Breast epithelium (tissue), 4 donors: ENCODE data around the gene NLRP9. TPM values are rescaled to one million over a fixed set of nuclear protein-coding genes. Genes with fewer than 3 reads are reported as not detected.

Experiments used
- DNase-seq, 2 donors: peaks; one replicate each; pipeline ENCODE4 v3.0.0-alpha.2; 2019; ENCODE audit warnings: low spot score in 2 of 2
- H3K27ac ChIP-seq, 2 donors: fragments of 200-600 bp; sonication (generic) in 1 of 2; one replicate each; pipeline ENCODE4 v1.5.1; 2016 to 2019; ENCODE audit warnings: mild to moderate bottlenecking in 1 of 2
- H3K27me3 ChIP-seq, 2 donors: fragments of 200-600 bp; sonication (generic) in 1 of 2; one replicate each; pipeline versions ENCODE4 v1.5.1 to v1.6.0; 2017 to 2019; ENCODE audit warnings: control low read depth in 1 of 2, mild to moderate bottlenecking in 1 of 2
- H3K36me3 ChIP-seq: fragments of 200-600 bp; one replicate; pipeline ENCODE4 v1.5.1; 2019
- H3K4me1 ChIP-seq, 2 donors: fragments of 200-600 bp; sonication (generic); one replicate each; pipeline ENCODE4 v1.5.1; 2016 to 2019; ENCODE audit warnings: control low read depth in 1 of 2
- H3K4me3 ChIP-seq, 3 donors: fragments of 200-600 bp; sonication (generic); 1 replicate in 2 of 3; 2 replicates in 1 of 3; pipeline ENCODE4 v1.5.1; 2016 to 2019; ENCODE audit warnings: mild to moderate bottlenecking in 3 of 3, moderate library complexity in 2 of 3
- H3K9me3 ChIP-seq, 2 donors: fragments of 200-600 bp; sonication (generic) in 1 of 2; one replicate each; pipeline ENCODE4 v1.5.1; 2016 to 2019; ENCODE audit warnings: control low read depth in 1 of 2
- POLR2A ChIP-seq: fragments of 450-650 bp; IDR thresholded peaks from one replicate; pipeline ENCODE4 v1.6.1; 2016; ENCODE audit warnings: antibody characterized with exemption, mild to moderate bottlenecking, moderate library complexity
- POLR2AphosphoS5 ChIP-seq, 3 donors: sonication (generic); formaldehyde crosslinking; IDR thresholded peaks; one replicate each; pipeline ENCODE4 v1.6.1; 2017; ENCODE audit warnings: antibody characterized with exemption in 3 of 3
- intact Hi-C: fragments of 100-400 bp; cut with DNase I; formaldehyde crosslinking; loops from one replicate; pipeline ENCODE4 v1.15.1; 2023; ENCODE audit warnings: low total_unique reads
- total RNA-seq, 3 donors: library from RNA; depleted of rRNA; stranded (reverse); fragments of >200 nt; gene quantifications; one replicate each; pipeline ENCODE4 v1.1.0, GENCODE V29; 2016
- TF ChIP-seq, protein P1 (sequence below), 3 donors: fragments of 450-650 bp; IDR thresholded peaks; one replicate each; pipeline ENCODE4 v1.5.1; 2016 to 2017; ENCODE audit warnings: antibody characterized with exemption in 3 of 3, mild to moderate bottlenecking in 3 of 3, moderate library complexity in 3 of 3

The NLRP9 gene
- total RNA-seq, 3 donors from 2014 or later, result not detected

- intact Hi-C loops, result no loop called here
Observed at GRCh38 chr19:55671054-55671378, 67.2 kb downstream of the NLRP9 start.

DNA sequence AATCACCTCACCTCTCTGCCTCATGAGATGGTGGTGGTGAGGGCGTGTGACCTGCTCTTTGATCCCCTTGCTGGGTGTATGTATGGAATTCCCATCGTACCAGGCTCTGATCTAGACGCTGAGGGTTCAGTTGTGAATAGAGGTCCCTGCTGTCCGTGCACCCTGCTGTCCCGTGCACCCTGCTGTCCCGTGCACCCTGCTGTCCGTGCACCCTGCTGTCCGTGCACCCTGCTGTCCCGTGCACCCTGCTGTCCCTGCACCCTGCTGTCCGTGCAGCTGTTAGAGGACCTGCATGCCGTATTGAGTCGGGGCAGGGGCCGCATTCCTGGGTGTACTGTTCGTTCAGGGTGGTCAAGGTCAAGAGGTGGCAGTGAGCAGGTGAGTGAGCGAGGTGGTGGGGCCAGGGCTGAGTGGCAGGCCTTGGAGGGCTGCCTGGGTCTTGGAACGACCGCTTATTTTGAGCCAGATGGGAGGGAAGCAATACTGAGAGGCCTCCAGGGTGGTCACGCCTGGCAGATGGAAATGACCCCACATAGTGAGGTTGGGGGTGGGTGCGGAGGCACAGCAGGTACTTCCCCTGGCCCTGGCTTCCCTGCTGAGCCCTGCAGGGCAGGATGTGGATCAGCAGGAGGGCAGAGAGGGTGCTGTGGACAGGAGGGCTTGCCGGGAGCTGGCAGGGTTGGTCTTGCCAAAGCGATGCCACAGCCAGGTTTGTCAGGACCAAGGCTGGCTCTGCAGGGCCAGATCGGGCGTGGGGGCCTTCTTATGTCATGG, 67.7 kb downstream of the NLRP9 start:
- H3K36me3 ChIP-seq, result peaks cover 25% of the 10 kb centered on the region
- DNase-seq, result no peak
- H3K27ac ChIP-seq, result no peak overlapping the region
- H3K4me1 ChIP-seq, result peaks cover 0 to 6% of the 10 kb centered on the region in 2 donors
- H3K4me3 ChIP-seq, result no peak overlapping the region
- H3K9me3 ChIP-seq, result no peaks in the 10 kb centered on the region
- TF ChIP-seq POLR2A (no peak), POLR2AphosphoS5 (IDR thresholded peaks at IDR 0.05) (no peak)
- TF ChIP-seq, protein P1, sequence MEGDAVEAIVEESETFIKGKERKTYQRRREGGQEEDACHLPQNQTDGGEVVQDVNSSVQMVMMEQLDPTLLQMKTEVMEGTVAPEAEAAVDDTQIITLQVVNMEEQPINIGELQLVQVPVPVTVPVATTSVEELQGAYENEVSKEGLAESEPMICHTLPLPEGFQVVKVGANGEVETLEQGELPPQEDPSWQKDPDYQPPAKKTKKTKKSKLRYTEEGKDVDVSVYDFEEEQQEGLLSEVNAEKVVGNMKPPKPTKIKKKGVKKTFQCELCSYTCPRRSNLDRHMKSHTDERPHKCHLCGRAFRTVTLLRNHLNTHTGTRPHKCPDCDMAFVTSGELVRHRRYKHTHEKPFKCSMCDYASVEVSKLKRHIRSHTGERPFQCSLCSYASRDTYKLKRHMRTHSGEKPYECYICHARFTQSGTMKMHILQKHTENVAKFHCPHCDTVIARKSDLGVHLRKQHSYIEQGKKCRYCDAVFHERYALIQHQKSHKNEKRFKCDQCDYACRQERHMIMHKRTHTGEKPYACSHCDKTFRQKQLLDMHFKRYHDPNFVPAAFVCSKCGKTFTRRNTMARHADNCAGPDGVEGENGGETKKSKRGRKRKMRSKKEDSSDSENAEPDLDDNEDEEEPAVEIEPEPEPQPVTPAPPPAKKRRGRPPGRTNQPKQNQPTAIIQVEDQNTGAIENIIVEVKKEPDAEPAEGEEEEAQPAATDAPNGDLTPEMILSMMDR (IDR thresholded peaks at IDR 0.05), result no peak
- intact Hi-C loops, result no loop called here
- no peaks in the 10 kb centered on the region for H3K27me3 ChIP-seq

More at GRCh38 chr19:55671054-55671378, 67.2 kb downstream of the NLRP9 start:
- no peaks in the 10 kb centered on the region for H3K27me3 ChIP-seq
- peaks cover 22% of the 10 kb centered on the region for H3K36me3 ChIP-seq
- no peak overlapping the region for H3K27ac ChIP-seq
- H3K9me3 ChIP-seq, result no peaks in the 10 kb centered on the region
- H3K4me3 ChIP-seq, result no peak overlapping the region
- TF ChIP-seq, protein P1 (IDR thresholded peaks at IDR 0.05), result no peak
- no peak for TF ChIP-seq POLR2AphosphoS5 (IDR thresholded peaks at IDR 0.05)
- TF ChIP-seq POLR2A, result no peak
- peaks cover 0 to 8% of the 10 kb centered on the region in 2 donors for H3K4me1 ChIP-seq
- no peak for DNase-seq

- Histone ChIP-seq H3K4me1 (peaks cover 0 to 6% of the 10 kb centered on the region in 2 donors), H3K36me3 (peaks cover 25% of the 10 kb centered on the region), H3K27me3 (no peaks in the 10 kb centered on the region), H3K27ac (no peak overlapping the region), H3K9me3 (no peaks in the 10 kb centered on the region), H3K4me3 (no peak overlapping the region)
- no peak for DNase-seq
- intact Hi-C loops, result no loop called here
- TF ChIP-seq POLR2AphosphoS5 (IDR thresholded peaks at IDR 0.05) (no peak), POLR2A (no peak)
- TF ChIP-seq, protein P1 (IDR thresholded peaks at IDR 0.05), result no peak
Observed at GRCh38 chr19:55669418-55670279, 68.6 kb downstream of the NLRP9 start.

- TF ChIP-seq, protein P1 (IDR thresholded peaks at IDR 0.05), result no peak
- no peak for TF ChIP-seq POLR2A
- TF ChIP-seq POLR2AphosphoS5 (IDR thresholded peaks at IDR 0.05), result no peak
- no peak for DNase-seq
- Histone ChIP-seq H3K27ac (no peak overlapping the region), H3K36me3 (peaks cover 32% of the 10 kb centered on the region), H3K4me3 (no peak overlapping the region), H3K27me3 (no peaks in the 10 kb centered on the region), H3K9me3 (no peaks in the 10 kb centered on the region), H3K4me1 (no peaks in the 10 kb centered on the region)
- intact Hi-C loops, result no loop called here
Observed at GRCh38 chr19:55668603-55669348, 69.4 kb downstream of the NLRP9 start.
